ENCODE data around the gene VPS35L. TPM values are rescaled to one million over a fixed set of nuclear protein-coding genes. Genes with fewer than 3 reads are reported as not detected.

Gene VPS35L
- total and polyA plus RNA-seq, 2 of the 13 experiments (the other 11 are each of a cell fraction or from before 2014, with no cell fraction given) = 1.4 to 1.6 TPM

DNA sequence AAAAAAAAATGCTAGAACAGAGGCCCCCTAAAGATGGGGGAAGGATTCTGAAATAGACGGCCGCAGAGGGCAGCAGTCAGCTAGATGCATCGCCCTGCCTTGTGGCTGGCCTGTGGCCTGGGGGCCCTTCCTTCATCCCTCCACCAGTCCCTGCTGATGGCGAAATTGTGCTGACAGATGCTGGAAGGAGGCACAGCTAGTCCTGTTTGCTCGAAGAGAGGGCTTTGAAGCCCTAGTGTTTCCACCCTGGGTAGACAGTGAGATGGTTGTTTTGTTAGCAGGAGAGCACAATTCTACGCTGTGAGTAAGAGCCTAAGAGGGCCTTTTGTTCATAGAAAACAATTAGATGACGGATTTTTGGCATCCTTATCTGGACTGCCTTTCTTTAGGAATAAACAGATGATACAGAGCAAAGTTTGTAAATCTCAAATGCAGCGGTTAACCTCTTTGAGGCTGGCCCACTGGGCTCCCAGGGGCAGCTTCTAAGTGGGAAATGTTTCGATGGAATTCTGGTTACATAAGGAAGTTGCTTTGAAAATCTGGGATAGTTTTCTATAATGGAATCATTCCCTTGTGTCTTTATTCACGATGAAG lies 23.0 kb downstream of the VPS35L start:
- Histone ChIP-seq H3K27me3 (ENCODE audit: control insufficient read depth in 1 of 2, insufficient read depth in 2 of 2, low read length in 2 of 2) (no peaks in the 10 kb centered on the region), H3K4me3 (replicated peaks in 1 of 3; ENCODE audit: insufficient read depth in 1 of 3, low read depth in 2 of 3, low read length in 3 of 3) (no peak overlapping the region), H3K36me3 (replicated peaks in 1 of 2; ENCODE audit: control insufficient read depth in 1 of 2, insufficient read depth in 2 of 2, low read length in 2 of 2) (no peaks in the 10 kb centered on the region), H3K9me3 (ENCODE audit: low read length) (peaks cover 10% of the 10 kb centered on the region), H3K4me2 (ENCODE audit: low read depth, low read length) (no peak overlapping the region), H3K9ac (ENCODE audit: insufficient read depth, low read depth, low read length) (no peak overlapping the region), H3K4me1 (ENCODE audit: insufficient read depth, low read length) (0 out of 2 replicates have a peak, but pooled peaks cover 6% of the 10 kb centered on the region), H4K20me1 (ENCODE audit: insufficient read depth, low read length) (no peaks in the 10 kb centered on the region), H3K79me2 (ENCODE audit: insufficient read depth, low read length) (no peaks in the 10 kb centered on the region), H2AFZ (ENCODE audit: low read length) (no peak overlapping the region), H3K27ac (ENCODE audit: extremely low read length, insufficient read depth, low read length) (no peak overlapping the region)
- no peak for FAIRE-seq
- in situ Hi-C loops (cut with HindIII; ENCODE audit: extremely low pct_ligation_motif_present, low pct_unique_long_range_greater_than_20kb) = loop anchor here (25.0 kb wide), 2 partner anchors 734 to 809 kb away; no protein-coding TSS in a partner anchor
- TF ChIP-seq MAFF (IDR thresholded peaks at IDR 0.05; ENCODE audit: low read depth, low read length) (0 out of 2 replicates have a peak, but pooled peaks have one; percentile 6), MAFK (conservative IDR thresholded peaks at IDR 0.05 in 1 of 2, IDR thresholded peaks at IDR 0.05 in 1 of 2; ENCODE audit: low read length in 2 of 2) (peak; percentile 41 to 53; a peak in 3 of 4 replicates), PTBP1 (IDR thresholded peaks at IDR 0.05; ENCODE audit: low read depth, low read length, poor library complexity, severe bottlenecking) (no peak)
- BruUV-seq (replicated peaks) = no TSS peak
- no peak for ATAC-seq
- CTCF ChIA-PET (ENCODE audit: low intra/inter-chr PET ratio, low total read pairs) = no interaction called here
- no peak for DNase-seq (ENCODE audit: low spot score)
- POLR2A ChIA-PET = no interaction called here
- intact Hi-C loops (cut with micrococcal nuclease; ENCODE audit: unreplicated experiment) = no loop called here
- 56% methylated on average over 10 of the region's 10 CpGs for WGBS (ENCODE audit: low lambda C conversion rate)

GRCh38 chr16:19582050-19582831 lies 26.7 kb downstream of the VPS35L start:
- H4K20me1 ChIP-seq (ENCODE audit: insufficient read depth, low read length) = no peaks in the 10 kb centered on the region
- H3K4me1 ChIP-seq (ENCODE audit: insufficient read depth, low read length) = 0 out of 2 replicates have a peak, but pooled peaks cover 6% of the 10 kb centered on the region
- no peaks in the 10 kb centered on the region for H3K27me3 ChIP-seq (ENCODE audit: control insufficient read depth in 1 of 2, insufficient read depth in 2 of 2, low read length in 2 of 2)
- BruUV-seq (replicated peaks) = no TSS peak
- in situ Hi-C loops (cut with HindIII; ENCODE audit: extremely low pct_ligation_motif_present, low pct_unique_long_range_greater_than_20kb) = loop anchor here (25.0 kb wide), 2 partner anchors 730 to 805 kb away; no protein-coding TSS in a partner anchor
- ATAC-seq (no peak; the same call in 2 of the 3 replicates), DNase-seq (ENCODE audit: low spot score) (no peak), FAIRE-seq (no peak)
- no peaks in the 10 kb centered on the region for H3K36me3 ChIP-seq (replicated peaks in 1 of 2; ENCODE audit: control insufficient read depth in 1 of 2, insufficient read depth in 2 of 2, low read length in 2 of 2)
- no peak overlapping the region for H3K4me2 ChIP-seq (ENCODE audit: low read depth, low read length)
- no peak overlapping the region for H3K27ac ChIP-seq (ENCODE audit: extremely low read length, insufficient read depth, low read length)
- no peak overlapping the region for H2AFZ ChIP-seq (ENCODE audit: low read length)
- WGBS (ENCODE audit: low lambda C conversion rate) = 13% methylated on average over 10 of the region's 10 CpGs
- TF ChIP-seq FOXA3 (CRISPR knock-in tag; IDR thresholded peaks at IDR 0.05) (0 out of 2 replicates have a peak, but pooled peaks have one; percentile 19), MAFF (IDR thresholded peaks at IDR 0.05; ENCODE audit: low read depth, low read length) (peak; percentile 94), JUND (CRISPR knock-in tag; IDR thresholded peaks at IDR 0.05) (no peak), ZUFSP (CRISPR knock-in tag; IDR thresholded peaks at IDR 0.05; ENCODE audit: borderline replicate concordance) (no peak), IKZF1 (IDR thresholded peaks at IDR 0.05) (no peak), GFI1 (CRISPR knock-in tag; IDR thresholded peaks at IDR 0.05; ENCODE audit: borderline replicate concordance) (peak; percentile 89), ARID5B (CRISPR knock-in tag; IDR thresholded peaks at IDR 0.05) (0 out of 2 replicates have a peak, but pooled peaks have one; percentile 9), MAFK (conservative IDR thresholded peaks at IDR 0.05 in 1 of 2, IDR thresholded peaks at IDR 0.05 in 1 of 2; ENCODE audit: low read length in 2 of 2) (peak; percentile 95 to 96), GATAD2A (CRISPR knock-in tag; IDR thresholded peaks at IDR 0.05) (0 out of 2 replicates have a peak, but pooled peaks have one; percentile 9)
- H3K4me3 ChIP-seq (replicated peaks in 1 of 3; ENCODE audit: insufficient read depth in 1 of 3, low read depth in 2 of 3, low read length in 3 of 3) = no peak overlapping the region
- POLR2A ChIA-PET = no interaction called here
- no peak overlapping the region for H3K9ac ChIP-seq (ENCODE audit: insufficient read depth, low read depth, low read length)
- peaks cover 10% of the 10 kb centered on the region for H3K9me3 ChIP-seq (ENCODE audit: low read length)
- CTCF ChIA-PET (ENCODE audit: low intra/inter-chr PET ratio, low total read pairs) = interaction anchor here (2.7 kb wide), 1 partner anchor 304 kb away, joined by 17 read pairs; no protein-coding TSS in a partner anchor
- no peaks in the 10 kb centered on the region for H3K79me2 ChIP-seq (ENCODE audit: insufficient read depth, low read length)
- intact Hi-C loops (cut with micrococcal nuclease; ENCODE audit: unreplicated experiment) = no loop called here

All from HepG2 (cell line).